Measurements from ENCODE around the gene GJD2. TPM values are rescaled to one million over a fixed set of nuclear protein-coding genes. Genes with fewer than 3 reads are reported as not detected.

GJD2 gene
- total RNA-seq = not detected
- long read RNA-seq = 0 reads

GRCh38 chr15:34754674-34755418 lies at the start of gene GJD2:
GJD2 (minus strand) TSS chr15:34754998; CDS start chr15:34754488, 510 bp downstream.
- intact Hi-C loops (cut with DNase I, micrococcal nuclease) = no loop called here
- ATAC-seq (no peak), DNase-seq (no peak)

GRCh38 chr15:34804113-34804512 lies 49.3 kb upstream of the GJD2 start:
- no peak for DNase-seq
- intact Hi-C loops (cut with DNase I, micrococcal nuclease) = no loop called here
- ATAC-seq = no peak

- intact Hi-C loops (cut with DNase I, micrococcal nuclease) = no loop called here
- DNase-seq (no peak), ATAC-seq (no peak)
These were observed 48.3 kb upstream of the GJD2 start for GRCh38 chr15:34802803-34803750.

GRCh38 chr15:34802371-34802770 lies 47.6 kb upstream of the GJD2 start:
- intact Hi-C loops (cut with DNase I, micrococcal nuclease) = no loop called here
- DNase-seq = no peak
- no peak for ATAC-seq

GRCh38 chr15:34799149-34800101 lies 44.6 kb upstream of the GJD2 start:
- intact Hi-C loops (cut with DNase I, micrococcal nuclease) = no loop called here
- DNase-seq (no peak), ATAC-seq (no peak)

GRCh38 chr15:34796847-34797435 lies 42.1 kb upstream of the GJD2 start:
- DNase-seq = no peak
- ATAC-seq = no peak
- intact Hi-C loops (cut with DNase I, micrococcal nuclease) = no loop called here

GRCh38 chr15:34795267-34796081 lies 40.7 kb upstream of the GJD2 start, which contains the start of gene ACTC1:
ACTC1 (minus strand) TSS chr15:34795549; CDS start chr15:34794808, 741 bp downstream.
- DNase-seq (no peak), ATAC-seq (peak; percentile 26)
- intact Hi-C loops (cut with DNase I, micrococcal nuclease) = no loop called here

- no peak for DNase-seq
- ATAC-seq = no peak
These were observed 39.9 kb upstream of the GJD2 start for GRCh38 chr15:34794590-34795206.

GRCh38 chr15:34793901-34794300 lies 39.1 kb upstream of the GJD2 start:
- ATAC-seq (no peak), DNase-seq (no peak)
- intact Hi-C loops (cut with DNase I, micrococcal nuclease) = no loop called here

More at GRCh38 chr15:34794590-34795206, 39.9 kb upstream of the GJD2 start:
- intact Hi-C loops (cut with DNase I, micrococcal nuclease) = no loop called here

GRCh38 chr15:34793071-34793470 lies 38.3 kb upstream of the GJD2 start:
- DNase-seq (no peak), ATAC-seq (no peak)
- intact Hi-C loops (cut with DNase I, micrococcal nuclease) = no loop called here

GRCh38 chr15:34791701-34792100 lies 36.9 kb upstream of the GJD2 start:
- DNase-seq = no peak
- intact Hi-C loops (cut with DNase I, micrococcal nuclease) = no loop called here
- ATAC-seq = no peak

- DNase-seq = no peak
- intact Hi-C loops (cut with DNase I, micrococcal nuclease) = no loop called here
- ATAC-seq = no peak
These were observed 35.3 kb upstream of the GJD2 start for GRCh38 chr15:34790121-34790520.

- intact Hi-C loops (cut with DNase I, micrococcal nuclease) = no loop called here
- no peak for DNase-seq
- ATAC-seq = no peak
These were observed 34.5 kb upstream of the GJD2 start for GRCh38 chr15:34789326-34789725.

- intact Hi-C loops (cut with DNase I, micrococcal nuclease) = no loop called here
- no peak for ATAC-seq
- DNase-seq = no peak
These were observed 31.4 kb upstream of the GJD2 start for GRCh38 chr15:34786206-34786605.

GRCh38 chr15:34783991-34784390 lies 29.2 kb upstream of the GJD2 start:
- intact Hi-C loops (cut with DNase I, micrococcal nuclease) = no loop called here
- ATAC-seq (no peak), DNase-seq (no peak)

GRCh38 chr15:34783431-34783830 lies 28.6 kb upstream of the GJD2 start:
- DNase-seq = no peak
- intact Hi-C loops (cut with DNase I, micrococcal nuclease) = no loop called here
- ATAC-seq = no peak

- DNase-seq = no peak
- peak; percentile 60 for ATAC-seq
- intact Hi-C loops (cut with DNase I, micrococcal nuclease) = no loop called here
These were observed 28.1 kb upstream of the GJD2 start for GRCh38 chr15:34782901-34783300.
